NCI-H1930 (cell line): ENCODE data around the gene CH25H.

Experiments used
- DNase-seq, 2 experiments: peaks; one replicate each; lab custom pipeline; 2025; lab: John Stamatoyannopoulos, UW

The CH25H gene

GRCh38 chr10:89228962-89229361, 21.8 kb upstream of the CH25H start:
- no peak for DNase-seq

GRCh38 chr10:89228146-89228545, 21.0 kb upstream of the CH25H start:
- no peak for DNase-seq

GRCh38 chr10:89226891-89227290, 19.8 kb upstream of the CH25H start:
- DNase-seq = no peak

GRCh38 chr10:89224739-89225443, 17.8 kb upstream of the CH25H start:
- no peak for DNase-seq

- DNase-seq = no peak
Observed at GRCh38 chr10:89221919-89222318, 14.8 kb upstream of the CH25H start.

GRCh38 chr10:89219513-89220218, 12.5 kb upstream of the CH25H start:
- no peak for DNase-seq

- peak in 1 of 2 experiments; percentile 36 for DNase-seq
Observed at GRCh38 chr10:89217057-89217990, 10.2 kb upstream of the CH25H start.

- DNase-seq = no peak
Observed at GRCh38 chr10:89216056-89216455, 8.9 kb upstream of the CH25H start.

- no peak for DNase-seq
Observed at GRCh38 chr10:89215511-89215910, 8.4 kb upstream of the CH25H start.

- no peak for DNase-seq
Observed at GRCh38 chr10:89214566-89215165, 7.5 kb upstream of the CH25H start.

- DNase-seq = peak in 1 of 2 experiments; percentile 8
Observed at GRCh38 chr10:89213191-89213808, 6.2 kb upstream of the CH25H start.

GRCh38 chr10:89210794-89211425, 3.8 kb upstream of the CH25H start:
- no peak for DNase-seq

- no peak for DNase-seq
Observed at GRCh38 chr10:89209718-89210117, 2.6 kb upstream of the CH25H start.

GRCh38 chr10:89207801-89208551, 859 bp upstream of the CH25H start:
- no peak for DNase-seq

- no peak for DNase-seq
Observed at GRCh38 chr10:89206402-89207180, 526 bp downstream of the CH25H start.

- DNase-seq = no peak
Observed at GRCh38 chr10:89204621-89205185, 2.4 kb downstream of the CH25H start.

GRCh38 chr10:89203237-89203636, 3.9 kb downstream of the CH25H start:
- no peak for DNase-seq

GRCh38 chr10:89202033-89202425, 5.1 kb downstream of the CH25H start:
- DNase-seq = no peak

- DNase-seq = no peak
Observed at GRCh38 chr10:89201345-89202032, 5.6 kb downstream of the CH25H start.
